Tibial artery (tissue), 4 donors: ENCODE measurements around the gene CEP97.

Source experiments
- DNase-seq, 2 donors: peaks; one replicate each; pipeline ENCODE4 v3.0.0-alpha.2; 2019
- H3K27ac ChIP-seq, 2 donors: fragments of 200-600 bp; sonication (generic) in 1 of 2; 1 replicate in 1 of 2; 2 replicates in 1 of 2; pipeline ENCODE4 v1.5.1; 2018 to 2019; ENCODE audit warnings: mild to moderate bottlenecking in 1 of 2
- H3K27me3 ChIP-seq, 2 donors: fragments of 200-600 bp; sonication (generic) in 1 of 2; one replicate each; pipeline versions ENCODE4 v1.5.1 to v1.6.0; 2016 to 2019
- H3K36me3 ChIP-seq, 3 donors: fragments of 200-600 bp; sonication (generic) in 2 of 3; one replicate each; pipeline ENCODE4 v1.5.1; 2016 to 2019; ENCODE audit warnings: mild to moderate bottlenecking in 2 of 3
- H3K4me1 ChIP-seq, 4 donors: fragments of 200-600 bp; sonication (generic) in 2 of 4; 1 replicate in 3 of 4; 2 replicates in 1 of 4; pipeline ENCODE4 v1.5.1; 2016 to 2019
- H3K4me3 ChIP-seq, 2 donors: fragments of 200-600 bp; sonication (generic) in 1 of 2; 1 replicate in 1 of 2; 2 replicates in 1 of 2; pipeline ENCODE4 v1.5.1; 2018 to 2019; ENCODE audit warnings: mild to moderate bottlenecking in 2 of 2
- H3K9me3 ChIP-seq, 3 donors: fragments of 200-600 bp; sonication (generic) in 1 of 3; one replicate each; pipeline ENCODE4 v1.5.1; 2016 to 2019
- intact Hi-C: fragments of 100-400 bp; cut with DNase I; formaldehyde crosslinking; loops from one replicate; pipeline ENCODE4 v1.15.0; 2023; ENCODE audit warnings: low total_unique reads
- TF ChIP-seq, protein P1 (sequence below), 2 experiments: fragments of 200-600 bp in 1 of 2; fragments of 450-650 bp in 1 of 2; IDR thresholded peaks; one replicate each; pipeline ENCODE4 v1.5.1; 2017 to 2019; ENCODE audit warnings: antibody characterized with exemption in 2 of 2, mild to moderate bottlenecking in 1 of 2, moderate library complexity in 1 of 2

Gene CEP97

DNA sequence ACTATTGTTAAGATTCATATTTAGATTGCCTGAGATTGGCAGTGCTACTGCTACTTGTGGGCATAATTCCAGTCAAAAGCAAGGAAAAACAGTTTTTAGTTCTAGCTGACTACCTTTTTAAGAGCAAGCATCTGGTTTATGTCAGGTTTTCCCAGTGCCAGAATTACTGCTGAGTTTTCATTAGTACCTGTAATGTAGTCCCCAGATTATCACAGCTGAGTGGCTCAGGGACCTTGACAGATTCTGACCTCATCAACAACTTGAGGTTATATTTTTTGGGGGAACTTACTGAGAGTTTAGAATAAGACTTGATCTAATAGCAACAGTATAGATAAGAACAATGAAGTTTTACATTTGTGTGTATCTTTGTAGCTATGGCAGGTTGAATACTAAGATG is 85.6 kb downstream of the CEP97 start:
- Histone ChIP-seq H3K4me3 (no peak overlapping the region), H3K27ac (peak overlapping the region in 1 of 2 donors; percentile 2), H3K27me3 (no peaks in the 10 kb centered on the region), H3K9me3 (no peaks in the 10 kb centered on the region), H3K36me3 (peaks cover 0 to 5% (median 0%) of the 10 kb centered on the region in 3 donors), H3K4me1 (peaks cover 0 to 24% (median 8%) of the 10 kb centered on the region in 4 donors)
- TF ChIP-seq, protein P1, sequence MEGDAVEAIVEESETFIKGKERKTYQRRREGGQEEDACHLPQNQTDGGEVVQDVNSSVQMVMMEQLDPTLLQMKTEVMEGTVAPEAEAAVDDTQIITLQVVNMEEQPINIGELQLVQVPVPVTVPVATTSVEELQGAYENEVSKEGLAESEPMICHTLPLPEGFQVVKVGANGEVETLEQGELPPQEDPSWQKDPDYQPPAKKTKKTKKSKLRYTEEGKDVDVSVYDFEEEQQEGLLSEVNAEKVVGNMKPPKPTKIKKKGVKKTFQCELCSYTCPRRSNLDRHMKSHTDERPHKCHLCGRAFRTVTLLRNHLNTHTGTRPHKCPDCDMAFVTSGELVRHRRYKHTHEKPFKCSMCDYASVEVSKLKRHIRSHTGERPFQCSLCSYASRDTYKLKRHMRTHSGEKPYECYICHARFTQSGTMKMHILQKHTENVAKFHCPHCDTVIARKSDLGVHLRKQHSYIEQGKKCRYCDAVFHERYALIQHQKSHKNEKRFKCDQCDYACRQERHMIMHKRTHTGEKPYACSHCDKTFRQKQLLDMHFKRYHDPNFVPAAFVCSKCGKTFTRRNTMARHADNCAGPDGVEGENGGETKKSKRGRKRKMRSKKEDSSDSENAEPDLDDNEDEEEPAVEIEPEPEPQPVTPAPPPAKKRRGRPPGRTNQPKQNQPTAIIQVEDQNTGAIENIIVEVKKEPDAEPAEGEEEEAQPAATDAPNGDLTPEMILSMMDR (IDR thresholded peaks at IDR 0.05): no peak
- DNase-seq: no peak
- intact Hi-C loops: loop anchor here (2.0 kb wide), 1 partner anchor 415 kb away; no protein-coding TSS in a partner anchor

- TF ChIP-seq, protein P1 (IDR thresholded peaks at IDR 0.05): no peak
- no peak overlapping the region for H3K4me3 ChIP-seq
- peaks cover 0 to 24% (median 8%) of the 10 kb centered on the region in 4 donors for H3K4me1 ChIP-seq
- peaks cover 1 to 7% (median 2%) of the 10 kb centered on the region in 3 donors for H3K36me3 ChIP-seq
- intact Hi-C loops: loop anchor here (2.0 kb wide), 1 partner anchor 413 kb away; no protein-coding TSS in a partner anchor
- DNase-seq: no peak
- H3K27me3 ChIP-seq: no peaks in the 10 kb centered on the region
- H3K9me3 ChIP-seq: no peaks in the 10 kb centered on the region
- H3K27ac ChIP-seq: no peak overlapping the region
Observed at GRCh38 chr3:101811875-101812274, 87.5 kb downstream of the CEP97 start.

DNA sequence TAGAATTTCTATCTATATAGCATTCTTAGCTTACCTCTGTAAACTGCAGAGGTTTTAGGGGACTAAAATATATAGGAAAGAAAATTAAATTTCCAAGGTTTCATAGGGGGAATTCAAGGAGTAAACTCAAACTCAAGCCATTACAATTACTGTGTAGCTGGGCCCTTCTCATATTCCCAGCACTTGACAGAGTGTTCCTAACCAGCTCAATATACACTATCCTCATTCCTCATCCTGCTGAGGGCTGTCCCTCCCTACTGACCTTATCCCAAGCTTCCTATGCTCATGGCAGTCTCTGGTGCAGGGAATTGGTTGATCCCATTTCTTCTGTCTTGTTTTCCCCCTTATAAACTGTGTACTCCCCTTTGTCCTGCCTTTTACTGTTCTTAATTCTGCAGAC is 88.5 kb downstream of the CEP97 start:
- H3K4me3 ChIP-seq: no peak overlapping the region
- peaks cover 0 to 24% (median 8%) of the 10 kb centered on the region in 4 donors for H3K4me1 ChIP-seq
- no peaks in the 10 kb centered on the region for H3K27me3 ChIP-seq
- no peak overlapping the region for H3K27ac ChIP-seq
- DNase-seq: no peak
- peaks cover 12% of the 10 kb centered on the region in 3 donors for H3K36me3 ChIP-seq
- intact Hi-C loops: no loop called here
- TF ChIP-seq, protein P1 (IDR thresholded peaks at IDR 0.05): no peak
- no peaks in the 10 kb centered on the region for H3K9me3 ChIP-seq

GRCh38 chr3:101813817-101814440 is 89.5 kb downstream of the CEP97 start:
- H3K4me3 ChIP-seq: no peak overlapping the region
- DNase-seq: no peak
- TF ChIP-seq, protein P1 (IDR thresholded peaks at IDR 0.05): peak; percentile 60 to 76
- H3K36me3 ChIP-seq: peaks cover 13 to 17% (median 13%) of the 10 kb centered on the region in 3 donors
- peaks cover 0 to 22% (median 8%) of the 10 kb centered on the region in 4 donors for H3K4me1 ChIP-seq
- intact Hi-C loops: no loop called here
- H3K27ac ChIP-seq: no peak overlapping the region
- no peaks in the 10 kb centered on the region for H3K9me3 ChIP-seq
- no peaks in the 10 kb centered on the region for H3K27me3 ChIP-seq

- Histone ChIP-seq H3K4me1 (peaks cover 0 to 13% (median 3%) of the 10 kb centered on the region in 4 donors), H3K36me3 (peaks cover 13 to 17% (median 13%) of the 10 kb centered on the region in 3 donors), H3K27ac (no peak overlapping the region), H3K27me3 (no peaks in the 10 kb centered on the region), H3K4me3 (no peak overlapping the region), H3K9me3 (no peaks in the 10 kb centered on the region)
- DNase-seq: no peak
- intact Hi-C loops: loop anchor here (5.0 kb wide), 1 partner anchor 37 kb away; no protein-coding TSS in a partner anchor
- TF ChIP-seq, protein P1 (IDR thresholded peaks at IDR 0.05): no peak
Observed at GRCh38 chr3:101814835-101815234, 90.4 kb downstream of the CEP97 start.
